ENCODE data around the gene SSR2.

Gene SSR2

GRCh38 chr1:156020293-156021092, at the start of gene SSR2:
SSR2 (minus strand) TSS chr1:156020951; CDS start chr1:156020167, 784 bp downstream.
- Histone ChIP-seq H3K4me3 (IDR thresholded peaks at IDR 0.05; ENCODE audit: insufficient read depth, low read depth, low read length) (peak within 1 kb of the TSS; percentile 99), H3K27ac (peak within 1 kb of the TSS; percentile 6; the same call in 1 of the 2 replicates), H3K27me3 (ENCODE audit: insufficient read depth, low read depth) (no peaks in the 10 kb centered on the region), H3K9ac (peak within 1 kb of the TSS; percentile 55; the same call in 1 of the 2 replicates), H3K36me3 (ENCODE audit: insufficient read depth) (peaks cover 28% of the 10 kb centered on the region; the same call in 1 of the 2 replicates), H2AFZ (ENCODE audit: low read depth) (peak within 1 kb of the TSS; percentile 70), H3K79me2 (ENCODE audit: insufficient read depth, low read depth) (peaks cover 41% of the 10 kb centered on the region), H3K4me2 (peak within 1 kb of the TSS; percentile 83), H3K4me1 (ENCODE audit: low read depth, poor library complexity, severe bottlenecking) (peaks cover 26% of the 10 kb centered on the region), H4K20me1 (ENCODE audit: insufficient read depth) (no peaks in the 10 kb centered on the region)
- peak; percentile 12; the same call in 1 of the 2 replicates for TF ChIP-seq CTCF (conservative IDR thresholded peaks at IDR 0.05; ENCODE audit: low read depth, low read length)

GRCh38 chr1:156070548-156070947, 49.8 kb upstream of the SSR2 start:
- no peak overlapping the region for H3K9ac ChIP-seq
- no peak for TF ChIP-seq CTCF (conservative IDR thresholded peaks at IDR 0.05; ENCODE audit: low read depth, low read length)
- H3K36me3 ChIP-seq (ENCODE audit: insufficient read depth): no peaks in the 10 kb centered on the region
- H3K27ac ChIP-seq: no peak overlapping the region
- no peak overlapping the region for H3K4me2 ChIP-seq
- H3K27me3 ChIP-seq (ENCODE audit: insufficient read depth, low read depth): no peaks in the 10 kb centered on the region
- peaks cover 9% of the 10 kb centered on the region for H3K4me1 ChIP-seq (ENCODE audit: low read depth, poor library complexity, severe bottlenecking)
- no peaks in the 10 kb centered on the region for H3K79me2 ChIP-seq (ENCODE audit: insufficient read depth, low read depth)
- no peaks in the 10 kb centered on the region for H4K20me1 ChIP-seq (ENCODE audit: insufficient read depth)
- H3K4me3 ChIP-seq (IDR thresholded peaks at IDR 0.05; ENCODE audit: insufficient read depth, low read depth, low read length): no peak overlapping the region
- H2AFZ ChIP-seq (ENCODE audit: low read depth): no peak overlapping the region

GRCh38 chr1:156069490-156070455, 49.0 kb upstream of the SSR2 start:
- H3K27ac ChIP-seq: no peak overlapping the region

More at GRCh38 chr1:156069490-156070455, 49.0 kb upstream of the SSR2 start:
- no peaks in the 10 kb centered on the region for H3K79me2 ChIP-seq (ENCODE audit: insufficient read depth, low read depth)
- no peak overlapping the region for H3K4me3 ChIP-seq (IDR thresholded peaks at IDR 0.05; ENCODE audit: insufficient read depth, low read depth, low read length)
- no peaks in the 10 kb centered on the region for H4K20me1 ChIP-seq (ENCODE audit: insufficient read depth)
- TF ChIP-seq CTCF (conservative IDR thresholded peaks at IDR 0.05; ENCODE audit: low read depth, low read length): no peak
- H3K36me3 ChIP-seq (ENCODE audit: insufficient read depth): no peaks in the 10 kb centered on the region
- H2AFZ ChIP-seq (ENCODE audit: low read depth): no peak overlapping the region
- H3K4me1 ChIP-seq (ENCODE audit: low read depth, poor library complexity, severe bottlenecking): peaks cover 9% of the 10 kb centered on the region
- H3K27me3 ChIP-seq (ENCODE audit: insufficient read depth, low read depth): no peaks in the 10 kb centered on the region
- H3K9ac ChIP-seq: no peak overlapping the region
- no peak overlapping the region for H3K4me2 ChIP-seq
